ENCODE data around the gene FLG2. TPM values are rescaled to one million over a fixed set of nuclear protein-coding genes. Genes with fewer than 3 reads are reported as not detected.
A peak's percentile ranks its signal among the peaks of the same experiment; 100 is the strongest.

The FLG2 gene
- polyA plus RNA-seq, 1 of the 3 experiments (the other 2 are of a cell fraction), result not detected

DNA sequence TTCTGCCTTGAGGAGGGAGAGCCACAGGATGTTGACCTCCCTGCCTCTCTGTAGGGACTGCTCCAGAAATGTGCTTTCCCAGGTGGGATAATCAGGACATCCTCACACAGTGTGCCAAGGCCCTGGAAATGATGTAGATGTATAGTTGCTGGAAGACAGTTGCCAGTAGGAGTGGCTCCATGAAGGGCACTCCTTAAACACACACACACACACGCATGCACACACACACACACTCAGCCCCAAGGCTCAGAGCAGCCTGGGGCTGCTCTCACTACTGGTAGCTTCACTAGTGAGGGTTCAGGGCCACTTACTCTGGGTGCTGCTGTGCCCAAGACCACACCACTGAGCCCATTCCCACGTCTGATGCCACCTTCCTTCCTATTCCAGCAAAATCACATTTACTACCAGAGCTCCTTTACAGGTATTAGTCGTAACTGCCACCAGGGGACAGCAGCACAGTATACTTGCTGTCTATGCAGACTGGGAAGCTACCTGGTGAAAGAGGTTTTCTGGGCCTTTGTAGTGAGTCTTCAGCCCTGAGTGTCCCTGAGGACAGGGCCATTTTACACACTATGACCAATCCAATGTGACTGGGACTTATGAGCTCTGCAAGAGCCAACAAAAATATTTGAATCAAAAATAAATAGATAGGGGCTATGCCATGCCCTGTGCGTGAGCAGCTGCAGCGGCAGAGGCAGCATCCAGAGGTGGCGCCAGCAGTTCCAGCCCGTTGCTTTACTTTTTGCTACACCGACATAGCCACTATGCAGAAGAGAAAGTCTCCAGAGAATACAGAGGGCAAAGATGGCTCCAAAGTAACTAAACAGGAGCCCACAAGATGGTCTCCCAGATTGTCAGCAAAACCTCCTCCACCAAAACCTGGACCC, 39.2 kb upstream of the FLG2 start:
- no peaks in the 10 kb centered on the region for H3K79me2 ChIP-seq (ENCODE audit: insufficient read depth)
- H3K9me3 ChIP-seq, result no peaks in the 10 kb centered on the region
- no peaks in the 10 kb centered on the region for H3K9me2 ChIP-seq
- POLR2A ChIA-PET, result no interaction called here
- no peak for DNase-seq
- 2% methylated on average over 8 of the region's 8 CpGs for WGBS (ENCODE audit: low lambda C conversion rate)
- no peak for TF ChIP-seq REST (IDR thresholded peaks at IDR 0.05; ENCODE audit: low read depth, low read length)
- no peak for TF ChIP-seq GATA2 (CRISPR knock-in tag; IDR thresholded peaks at IDR 0.05)
- TF ChIP-seq GABPA (IDR thresholded peaks at IDR 0.05; ENCODE audit: low read depth), result no peak
- TF ChIP-seq, protein P1, sequence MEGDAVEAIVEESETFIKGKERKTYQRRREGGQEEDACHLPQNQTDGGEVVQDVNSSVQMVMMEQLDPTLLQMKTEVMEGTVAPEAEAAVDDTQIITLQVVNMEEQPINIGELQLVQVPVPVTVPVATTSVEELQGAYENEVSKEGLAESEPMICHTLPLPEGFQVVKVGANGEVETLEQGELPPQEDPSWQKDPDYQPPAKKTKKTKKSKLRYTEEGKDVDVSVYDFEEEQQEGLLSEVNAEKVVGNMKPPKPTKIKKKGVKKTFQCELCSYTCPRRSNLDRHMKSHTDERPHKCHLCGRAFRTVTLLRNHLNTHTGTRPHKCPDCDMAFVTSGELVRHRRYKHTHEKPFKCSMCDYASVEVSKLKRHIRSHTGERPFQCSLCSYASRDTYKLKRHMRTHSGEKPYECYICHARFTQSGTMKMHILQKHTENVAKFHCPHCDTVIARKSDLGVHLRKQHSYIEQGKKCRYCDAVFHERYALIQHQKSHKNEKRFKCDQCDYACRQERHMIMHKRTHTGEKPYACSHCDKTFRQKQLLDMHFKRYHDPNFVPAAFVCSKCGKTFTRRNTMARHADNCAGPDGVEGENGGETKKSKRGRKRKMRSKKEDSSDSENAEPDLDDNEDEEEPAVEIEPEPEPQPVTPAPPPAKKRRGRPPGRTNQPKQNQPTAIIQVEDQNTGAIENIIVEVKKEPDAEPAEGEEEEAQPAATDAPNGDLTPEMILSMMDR (IDR thresholded peaks at IDR 0.05), result peak; percentile 54
- TF ChIP-seq USF1 (IDR thresholded peaks at IDR 0.05; ENCODE audit: borderline replicate concordance, low read depth), result no peak
- no peak for TF ChIP-seq NRF1 (IDR thresholded peaks at IDR 0.05; ENCODE audit: low read depth, low read length)
- TF ChIP-seq SMC3 (IDR thresholded peaks at IDR 0.05; ENCODE audit: low read depth, low read length), result peak; percentile 46
- TF ChIP-seq YY1 (IDR thresholded peaks at IDR 0.05; ENCODE audit: low read depth), result no peak
- H4K20me1 ChIP-seq (ENCODE audit: insufficient read depth), result no peaks in the 10 kb centered on the region
- no peaks in the 10 kb centered on the region for H3F3A ChIP-seq (replicated peaks; ENCODE audit: insufficient read depth)
- no peak overlapping the region for H2AFZ ChIP-seq (ENCODE audit: low read depth)
- no peak overlapping the region for H3K4me3 ChIP-seq (ENCODE audit: low read depth in 2 of 2, low read length in 1 of 2)
- CTCF ChIA-PET, result interaction anchor here (0.6 to 1.5 kb wide), 8 partner anchors 12 to 60 kb away, joined by 3 to 18 read pairs (median 4); no protein-coding TSS in a partner anchor
- no peak overlapping the region for H3K9ac ChIP-seq
- no peak overlapping the region for H3K27ac ChIP-seq (ENCODE audit: low read depth in 2 of 2, low read length in 1 of 2)
- H3K4me2 ChIP-seq, result no peak overlapping the region
- H3K4me1 ChIP-seq (ENCODE audit: control insufficient read depth in 1 of 2, insufficient read depth in 2 of 2, low read depth in 1 of 2, low read length in 1 of 2), result no peaks in the 10 kb centered on the region
- no peaks in the 10 kb centered on the region for H3K36me3 ChIP-seq (replicated peaks in 1 of 2; ENCODE audit: control insufficient read depth in 1 of 2, insufficient read depth in 2 of 2, low read length in 1 of 2)
- H3K27me3 ChIP-seq (ENCODE audit: insufficient read depth), result no peaks in the 10 kb centered on the region; the same call in 1 of the 2 replicates

DNA sequence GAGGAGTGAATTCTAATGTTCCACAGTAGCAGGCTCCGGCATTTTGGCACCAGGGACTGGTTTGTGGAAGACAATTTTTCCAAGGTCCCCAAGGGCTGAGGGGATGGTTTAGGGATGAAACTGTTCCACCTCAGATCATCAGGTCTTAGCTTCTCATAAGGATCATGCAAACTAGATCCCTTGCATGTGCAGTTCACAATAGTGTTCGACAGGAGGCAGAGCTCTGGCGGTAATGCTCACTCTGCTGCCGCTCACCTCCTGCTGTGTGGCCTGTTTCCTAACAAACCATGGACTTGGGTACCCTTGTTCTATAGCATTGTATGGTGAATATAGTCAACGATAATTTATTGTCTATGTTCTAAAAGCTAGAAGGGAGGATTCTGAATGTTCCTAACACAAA, 37.7 kb upstream of the FLG2 start:
- H4K20me1 ChIP-seq (ENCODE audit: insufficient read depth), result no peaks in the 10 kb centered on the region
- no peak overlapping the region for H3K9ac ChIP-seq
- ChIA-PET CTCF (interaction anchor here (0.8 to 2.1 kb wide), 3 partner anchors 9 to 61 kb away, joined by 3 to 10 read pairs (median 4); no protein-coding TSS in a partner anchor), POLR2A (no interaction called here)
- no peaks in the 10 kb centered on the region; the same call in 1 of the 2 replicates for H3K27me3 ChIP-seq (ENCODE audit: insufficient read depth)
- H3K4me3 ChIP-seq (ENCODE audit: low read depth in 2 of 2, low read length in 1 of 2), result no peak overlapping the region
- no peaks in the 10 kb centered on the region for H3F3A ChIP-seq (replicated peaks; ENCODE audit: insufficient read depth)
- H3K79me2 ChIP-seq (ENCODE audit: insufficient read depth), result no peaks in the 10 kb centered on the region
- H3K9me3 ChIP-seq, result no peaks in the 10 kb centered on the region
- no peak overlapping the region for H2AFZ ChIP-seq (ENCODE audit: low read depth)
- H3K36me3 ChIP-seq (replicated peaks in 1 of 2; ENCODE audit: control insufficient read depth in 1 of 2, insufficient read depth in 2 of 2, low read length in 1 of 2), result no peaks in the 10 kb centered on the region
- no peak overlapping the region for H3K4me2 ChIP-seq
- DNase-seq, result no peak
- no peaks in the 10 kb centered on the region for H3K9me2 ChIP-seq
- WGBS (ENCODE audit: low lambda C conversion rate), result 5% methylated on average over 4 of the region's 5 CpGs
- no peak overlapping the region for H3K27ac ChIP-seq (ENCODE audit: low read depth in 2 of 2, low read length in 1 of 2)
- no peaks in the 10 kb centered on the region for H3K4me1 ChIP-seq (ENCODE audit: control insufficient read depth in 1 of 2, insufficient read depth in 2 of 2, low read depth in 1 of 2, low read length in 1 of 2)
- TF ChIP-seq NRF1 (IDR thresholded peaks at IDR 0.05; ENCODE audit: low read depth, low read length), result no peak
- no peak for TF ChIP-seq TEAD4 (IDR thresholded peaks at IDR 0.05; ENCODE audit: borderline replicate concordance, insufficient read depth)
- peak; percentile 19 for TF ChIP-seq SMC3 (IDR thresholded peaks at IDR 0.05; ENCODE audit: low read depth, low read length)
- no peak for TF ChIP-seq FOXM1 (IDR thresholded peaks at IDR 0.05; ENCODE audit: low read depth)
- no peak for TF ChIP-seq MEF2A (IDR thresholded peaks at IDR 0.05; ENCODE audit: borderline replicate concordance, low read depth)
- TF ChIP-seq GATA2 (CRISPR knock-in tag; IDR thresholded peaks at IDR 0.05), result no peak
- no peak for TF ChIP-seq MXI1 (IDR thresholded peaks at IDR 0.05; ENCODE audit: low read depth, low read length)
- no peak for TF ChIP-seq USF1 (IDR thresholded peaks at IDR 0.05; ENCODE audit: borderline replicate concordance, low read depth)
- no peak for TF ChIP-seq JUND (IDR thresholded peaks at IDR 0.05)
- TF ChIP-seq, protein P1 (IDR thresholded peaks at IDR 0.05), result peak; percentile 40; the same call in 1 of the 2 replicates
- TF ChIP-seq, protein P2, sequence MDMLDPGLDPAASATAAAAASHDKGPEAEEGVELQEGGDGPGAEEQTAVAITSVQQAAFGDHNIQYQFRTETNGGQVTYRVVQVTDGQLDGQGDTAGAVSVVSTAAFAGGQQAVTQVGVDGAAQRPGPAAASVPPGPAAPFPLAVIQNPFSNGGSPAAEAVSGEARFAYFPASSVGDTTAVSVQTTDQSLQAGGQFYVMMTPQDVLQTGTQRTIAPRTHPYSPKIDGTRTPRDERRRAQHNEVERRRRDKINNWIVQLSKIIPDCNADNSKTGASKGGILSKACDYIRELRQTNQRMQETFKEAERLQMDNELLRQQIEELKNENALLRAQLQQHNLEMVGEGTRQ (IDR thresholded peaks at IDR 0.05; ENCODE audit: borderline replicate concordance, low read depth, low read length), result no peak

Measured in SK-N-SH (cell line).